Measurements from ENCODE around the gene LTB. TPM values are rescaled to one million over a fixed set of nuclear protein-coding genes. Genes with fewer than 3 reads are reported as not detected.

The LTB gene
- total and polyA plus RNA-seq, 9 of the 15 experiments (the other 6 are each of a cell fraction or from before 2014, with no cell fraction given), result 0.07 to 0.51 TPM; not detected in 7

GRCh38 chr6:31558631-31559500, 23.4 kb downstream of the LTB start (continued):
- peak; percentile 64; the same call in 1 of the 2 replicates for TF ChIP-seq DMBX1 (CRISPR knock-in tag; IDR thresholded peaks at IDR 0.05; ENCODE audit: borderline replicate concordance)
- no peak for TF ChIP-seq U2AF2 (optimal IDR thresholded peaks at IDR 0.05; ENCODE audit: low read depth, low read length)
- no peak for TF ChIP-seq ZHX1 (conservative IDR thresholded peaks at IDR 0.05; ENCODE audit: low read length)
- no peak for TF ChIP-seq ZNF324 (CRISPR knock-in tag; IDR thresholded peaks at IDR 0.05)
- peak; percentile 72; the same call in 1 of the 2 replicates for TF ChIP-seq ZNF263 (CRISPR knock-in tag; IDR thresholded peaks at IDR 0.05; ENCODE audit: borderline replicate concordance)
- TF ChIP-seq CBFA2T3 (IDR thresholded peaks at IDR 0.05), result peak; percentile 43; the same call in 1 of the 2 replicates
- TF ChIP-seq ZNF76 (CRISPR knock-in tag; IDR thresholded peaks at IDR 0.05; ENCODE audit: borderline replicate concordance), result 0 out of 2 replicates have a peak, but pooled peaks have one; percentile 19

- FAIRE-seq (no peak), ATAC-seq (no peak), DNase-seq (ENCODE audit: extremely low read depth in 1 of 4, low spot score in 3 of 4) (no peak)
- TF ChIP-seq PHF21A (IDR thresholded peaks at IDR 0.05; ENCODE audit: borderline replicate concordance, low read depth) (no peak), POLR2G (IDR thresholded peaks at IDR 0.05; ENCODE audit: low read depth, low read length) (0 out of 2 replicates have a peak, but pooled peaks have one; percentile 20)
- BruUV-seq (replicated peaks), result no TSS peak
- WGBS (ENCODE audit: insufficient coverage, low coverage, missing lambda C conversion rate), result 82% methylated on average over 6 of the region's 8 CpGs
- Histone ChIP-seq H2AFZ (ENCODE audit: low read depth, low read length) (no peak overlapping the region), H3K36me3 (ENCODE audit: control insufficient read depth, insufficient read depth, low read length) (peaks cover 61% of the 10 kb centered on the region), H3K27me3 (ENCODE audit: control insufficient read depth in 2 of 2, insufficient read depth in 2 of 2, low read length in 2 of 2) (no peaks in the 10 kb centered on the region), H3K4me3 (no peak overlapping the region), H3K4me2 (ENCODE audit: insufficient read depth, low read length) (no peak overlapping the region), H3K9ac (ENCODE audit: insufficient read depth in 1 of 2, low read depth in 2 of 2, low read length in 2 of 2) (peak overlapping the region; percentile 2 to 77; a peak in 3 of 4 replicates), H3K79me2 (ENCODE audit: control insufficient read depth, insufficient read depth, low read length) (no peaks in the 10 kb centered on the region), H3K4me1 (replicated peaks in 1 of 2; ENCODE audit: control insufficient read depth in 2 of 2, insufficient read depth in 2 of 2, low read length in 2 of 2) (peaks cover 41 to 56% of the 10 kb centered on the region in 2 experiments), H4K20me1 (replicated peaks; ENCODE audit: control insufficient read depth, insufficient read depth, low read length) (no peaks in the 10 kb centered on the region), H3K9me1 (ENCODE audit: control insufficient read depth, insufficient read depth, low read length) (peaks cover 6% of the 10 kb centered on the region), H3K27ac (ENCODE audit: extremely low read depth, low read depth, low read length) (no peak overlapping the region), H3K9me3 (replicated peaks; ENCODE audit: control insufficient read depth, insufficient read depth, low read depth, low read length) (no peaks in the 10 kb centered on the region)
- in situ Hi-C loops (cut with MboI), result no loop called here
- POLR2A ChIA-PET, result interaction anchor here (0.6 to 5.8 kb wide), 4 partner anchors 9 to 99 kb away, joined by 3 to 38 read pairs (median 6); partner anchors contain the start of genes ATP6V1G2 and NFKBIL1
- CTCF ChIA-PET (ENCODE audit: low intra/inter-chr PET ratio), result no interaction called here
- intact Hi-C loops (cut with micrococcal nuclease), result no loop called here
Measured at GRCh38 chr6:31558318-31558625, 24.0 kb downstream of the LTB start.

Data from K562 (cell line).